NCI-H1436 (cell line): Measurements from ENCODE around the gene FMNL2.

Experiments
- DNase-seq: peaks from one replicate; lab custom pipeline; 2025; lab: John Stamatoyannopoulos, UW

The FMNL2 gene

GRCh38 chr2:152583512-152584229 lies 248.7 kb downstream of the FMNL2 start:
- DNase-seq, result no peak

- no peak for DNase-seq
These were observed 249.3 kb downstream of the FMNL2 start for GRCh38 chr2:152584301-152584700.

- no peak for DNase-seq
These were observed 251.0 kb downstream of the FMNL2 start for GRCh38 chr2:152585830-152586484.

- DNase-seq, result no peak
These were observed 252.4 kb downstream of the FMNL2 start for GRCh38 chr2:152587187-152587947.

GRCh38 chr2:152588998-152589397 lies 254.0 kb downstream of the FMNL2 start:
- no peak for DNase-seq

- no peak for DNase-seq
These were observed 259.2 kb downstream of the FMNL2 start for GRCh38 chr2:152594022-152594766.

GRCh38 chr2:152594792-152595191 lies 259.8 kb downstream of the FMNL2 start:
- no peak for DNase-seq

- DNase-seq, result no peak
These were observed 264.2 kb downstream of the FMNL2 start for GRCh38 chr2:152598975-152599759.

GRCh38 chr2:152600051-152600657 lies 265.2 kb downstream of the FMNL2 start:
- DNase-seq, result no peak

- DNase-seq, result no peak
These were observed 265.7 kb downstream of the FMNL2 start for GRCh38 chr2:152600697-152601096.

- no peak for DNase-seq
These were observed 267.8 kb downstream of the FMNL2 start for GRCh38 chr2:152602750-152603149.

GRCh38 chr2:152603166-152603565 lies 268.2 kb downstream of the FMNL2 start:
- no peak for DNase-seq

GRCh38 chr2:152606081-152606480 lies 271.1 kb downstream of the FMNL2 start:
- no peak for DNase-seq

GRCh38 chr2:152606941-152607340 lies 272.0 kb downstream of the FMNL2 start:
- no peak for DNase-seq

GRCh38 chr2:152607793-152608300 lies 272.9 kb downstream of the FMNL2 start:
- DNase-seq, result no peak

- DNase-seq, result no peak
These were observed 274.2 kb downstream of the FMNL2 start for GRCh38 chr2:152609154-152609553.

- DNase-seq, result no peak
These were observed 274.7 kb downstream of the FMNL2 start for GRCh38 chr2:152609699-152610098.

GRCh38 chr2:152611458-152612231 lies 276.7 kb downstream of the FMNL2 start:
- DNase-seq, result no peak

- DNase-seq, result no peak
These were observed 278.3 kb downstream of the FMNL2 start for GRCh38 chr2:152613235-152613634.

GRCh38 chr2:152615177-152615576 lies 280.2 kb downstream of the FMNL2 start:
- no peak for DNase-seq
